Keratinocyte (primary cell): ENCODE data around the gene CCDC116. TPM values are rescaled to one million over a fixed set of nuclear protein-coding genes. Genes with fewer than 3 reads are reported as not detected.

Experiments used
- DNase-seq: peaks from one replicate; pipeline ENCODE4 v3.0.0-alpha.2; 2011; ENCODE audit warnings: low read depth, missing footprints, low spot score
- FAIRE-seq: peaks from 2 replicates; lab custom pipeline; 2011; peaks lifted over from hg19 to GRCh38; lab: Jason Lieb, UNC
- H2AFZ ChIP-seq: 2 replicates; pipeline ENCODE4 v1.6.0; 2012; ENCODE audit warnings: low read length, control low read depth, inconsistent platforms; ENCODE audit not compliant: control insufficient read depth
- H3K27ac ChIP-seq: 2 replicates; pipeline ENCODE4 v1.5.1; 2011; ENCODE audit warnings: low read length; ENCODE audit not compliant: control insufficient read depth, insufficient read depth
- H3K27me3 ChIP-seq: 3 replicates; pipeline ENCODE4 v1.6.0; 2011; ENCODE audit warnings: low read length; ENCODE audit not compliant: control insufficient read depth, insufficient read depth; ENCODE audit errors: extremely low read depth
- H3K36me3 ChIP-seq, 2 experiments: 2 replicates in 1 of 2; 3 replicates in 1 of 2; pipeline ENCODE4 v1.5.1; 2011; ENCODE audit warnings: low read length in 2 of 2, mild to moderate bottlenecking in 1 of 2; ENCODE audit not compliant: control insufficient read depth in 2 of 2, insufficient read depth in 2 of 2; ENCODE audit errors: extremely low read depth in 1 of 2
- H3K4me1 ChIP-seq: 3 replicates; pipeline ENCODE4 v1.5.1; 2011; ENCODE audit warnings: low read length; ENCODE audit not compliant: control insufficient read depth, insufficient read depth; ENCODE audit errors: extremely low read depth
- H3K4me2 ChIP-seq: 3 replicates; pipeline ENCODE4 v1.6.0; 2011; ENCODE audit warnings: low read depth, low read length; ENCODE audit not compliant: control insufficient read depth, insufficient read depth; ENCODE audit errors: extremely low read depth
- H3K4me3 ChIP-seq, 3 experiments: fragments of 200-600 bp in 1 of 3; sonication (generic) in 1 of 3; 2 replicates in 2 of 3; 3 replicates in 1 of 3; pipeline ENCODE4 v1.5.1; 2011 to 2016; ENCODE audit warnings: low read length in 3 of 3, mild to moderate bottlenecking in 3 of 3, control low read depth in 2 of 3, inconsistent platforms in 1 of 3, low read depth in 1 of 3, mixed read lengths in 1 of 3, mixed run types in 1 of 3, moderate library complexity in 1 of 3; ENCODE audit not compliant: control insufficient read depth in 2 of 3, insufficient read depth in 2 of 3; ENCODE audit errors: extremely low read depth in 1 of 3
- H3K79me2 ChIP-seq: 2 replicates; pipeline ENCODE4 v1.6.0; 2012; ENCODE audit warnings: low read length; ENCODE audit not compliant: control insufficient read depth, insufficient read depth
- H3K9ac ChIP-seq: 3 replicates; pipeline ENCODE4 v1.6.0; 2011; ENCODE audit warnings: low read length; ENCODE audit not compliant: control insufficient read depth, insufficient read depth; ENCODE audit errors: extremely low read depth
- H3K9me1 ChIP-seq: 3 replicates; pipeline ENCODE4 v1.6.0; 2011; ENCODE audit warnings: low read length; ENCODE audit not compliant: control insufficient read depth, insufficient read depth; ENCODE audit errors: extremely low read depth
- H3K9me3 ChIP-seq: 2 replicates; pipeline ENCODE4 v1.5.1; 2012; ENCODE audit warnings: low read depth, low read length; ENCODE audit not compliant: control insufficient read depth
- H4K20me1 ChIP-seq: 3 replicates; pipeline ENCODE4 v1.6.0; 2011; ENCODE audit warnings: low read length; ENCODE audit not compliant: control insufficient read depth, insufficient read depth; ENCODE audit errors: extremely low read depth
- CTCF ChIP-seq, 3 experiments: IDR thresholded peaks in 1 of 3; conservative IDR thresholded peaks in 1 of 3; optimal IDR thresholded peaks in 1 of 3; 2 replicates in 2 of 3; 3 replicates in 1 of 3; pipeline versions ENCODE3 to v1.5.1; 2011; ENCODE audit warnings: low read length in 3 of 3, mild to moderate bottlenecking in 3 of 3, moderate library complexity in 2 of 3, control low read depth in 1 of 3, inconsistent platforms in 1 of 3; ENCODE audit not compliant: insufficient read depth in 2 of 3; ENCODE audit errors: extremely low read depth in 1 of 3
- EZH2 ChIP-seq: IDR thresholded peaks from one replicate; pipeline ENCODE4 v1.6.1; 2012; ENCODE audit warnings: inconsistent platforms, mild to moderate bottlenecking, low read length, moderate library complexity
- dilution Hi-C: fragments of 300-500 bp; cut with MboI; formaldehyde crosslinking; loops from one replicate; pipeline ENCODE4 v1.7.0; 2020; ENCODE audit warnings: low sequenced_read_pairs; ENCODE audit not compliant: extremely low pct_ligation_motif_present
- polyA plus RNA-seq, 5 experiments: library from polyadenylated mRNA; depleted of rRNA in 3 of 5; stranded (reverse) in 3 of 5; stranded (forward) in 1 of 5; unstranded in 1 of 5; fragments of >200 nt; gene quantifications; 1 replicate in 1 of 5; 2 replicates in 3 of 5; 3 replicates in 1 of 5; pipeline versions ENCODE4 v1.2.1 to v1.2.3, GENCODE V29; 2011 to 2012; ENCODE audit warnings: missing spikeins in 2 of 5, low read depth in 1 of 5, low replicate concordance in 1 of 5
- small RNA-seq, 3 experiments: library from RNA; depleted of rRNA; stranded (forward); fragments of <200 nt; gene quantifications; one replicate each; pipeline ENCODE3, GENCODE V24; 2012; ENCODE audit warnings: low read depth in 3 of 3, low replicate concordance in 1 of 3; ENCODE audit not compliant: insufficient read length in 3 of 3

Gene CCDC116
- polyA plus RNA-seq, 1 donor (not counting 4 experiments of a cell fraction or from before 2014, with no cell fraction given), result 0.03 TPM

GRCh38 chr22:21685164-21685513, 52.6 kb downstream of the CCDC116 start:
- TF ChIP-seq CTCF (optimal IDR thresholded peaks at IDR 0.05 in 1 of 3, IDR thresholded peaks at IDR 0.05 in 1 of 3, conservative IDR thresholded peaks at IDR 0.05 in 1 of 3; ENCODE audit: extremely low read depth in 1 of 3, insufficient read depth in 2 of 3, low read length in 3 of 3) (no peak), EZH2 (no peak)
- Histone ChIP-seq H4K20me1 (no peaks in the 10 kb centered on the region), H3K27ac (no peak overlapping the region), H3K4me1 (no peaks in the 10 kb centered on the region), H3K36me3 (peaks cover 14 to 27% of the 10 kb centered on the region in 2 experiments), H3K79me2 (no peaks in the 10 kb centered on the region), H2AFZ (no peak overlapping the region), H3K4me2 (no peak overlapping the region), H3K9me1 (no peaks in the 10 kb centered on the region), H3K9me3 (no peaks in the 10 kb centered on the region), H3K9ac (no peak overlapping the region), H3K4me3 (no peak overlapping the region), H3K27me3 (no peaks in the 10 kb centered on the region)
- dilution Hi-C loops, result no loop called here
- FAIRE-seq, result no peak
- DNase-seq, result no peak

- DNase-seq, result no peak
- Histone ChIP-seq H3K4me1 (no peaks in the 10 kb centered on the region), H3K4me2 (no peak overlapping the region), H4K20me1 (no peaks in the 10 kb centered on the region), H3K27ac (no peak overlapping the region), H3K4me3 (no peak overlapping the region), H3K27me3 (no peaks in the 10 kb centered on the region), H3K36me3 (peaks cover 19 to 23% of the 10 kb centered on the region in 2 experiments), H3K9me3 (no peaks in the 10 kb centered on the region), H2AFZ (no peak overlapping the region), H3K9ac (no peak overlapping the region), H3K79me2 (no peaks in the 10 kb centered on the region), H3K9me1 (no peaks in the 10 kb centered on the region)
- TF ChIP-seq CTCF (optimal IDR thresholded peaks at IDR 0.05 in 1 of 3, IDR thresholded peaks at IDR 0.05 in 1 of 3, conservative IDR thresholded peaks at IDR 0.05 in 1 of 3; ENCODE audit: extremely low read depth in 1 of 3, insufficient read depth in 2 of 3, low read length in 3 of 3), result no peak
- no peak for TF ChIP-seq EZH2
- dilution Hi-C loops, result no loop called here
- FAIRE-seq, result no peak
These were observed 53.6 kb downstream of the CCDC116 start for GRCh38 chr22:21686193-21686608.

Small RNA genes within 50 kb of the gene (small RNA-seq; reads per million reads assigned to genes)
- gene MIR301B, result 2.9 to 170 (median 39.9) reads per million in 3 experiments

Other genes starting within 250 kb of the CCDC116 start
- not detected in 3 replicates for gene RIMBP3B, start 249.0 kb upstream of the CCDC116 start, polyA plus RNA-seq
- gene HIC2, start 215.4 kb upstream of the CCDC116 start, polyA plus RNA-seq, result 1.1 to 1.5 TPM (median 1.2 TPM) in 3 replicates
- gene TMEM191C, start 165.4 kb upstream of the CCDC116 start, polyA plus RNA-seq, result 0.27 to 0.68 TPM (median 0.31 TPM) in 3 replicates
- gene RIMBP3C, start 81.3 kb upstream of the CCDC116 start, polyA plus RNA-seq, result 0.01 TPM in 1 of 3 replicates, not detected in the others
- 43.7 to 92.1 TPM (median 80.8 TPM) in 3 replicates for gene UBE2L3, start 65.0 kb upstream of the CCDC116 start, polyA plus RNA-seq
- 18.2 to 31.8 TPM (median 22.3 TPM) in 3 replicates for gene YDJC, start 2.7 kb upstream of the CCDC116 start, polyA plus RNA-seq
- 23.2 to 33.1 TPM (median 25.6 TPM) in 3 replicates for gene SDF2L1, start 9.5 kb downstream of the CCDC116 start, polyA plus RNA-seq
- gene PPIL2, start 33.3 kb downstream of the CCDC116 start, polyA plus RNA-seq, result 24.6 to 31.4 TPM (median 30.2 TPM) in 3 replicates
- 0.03 to 0.05 TPM in 2 of 3 replicates, not detected in the other for gene YPEL1, start 103.0 kb downstream of the CCDC116 start, polyA plus RNA-seq
- 106 to 136 TPM (median 117 TPM) in 3 replicates for gene MAPK1, start 234.9 kb downstream of the CCDC116 start, polyA plus RNA-seq